ENCODE results near the gene POU2AF3. TPM values are rescaled to one million over a fixed set of nuclear protein-coding genes. Genes with fewer than 3 reads are reported as not detected.

The POU2AF3 gene
- total RNA-seq, 1 donor from 2014 or later, result 2.1 TPM

GRCh38 chr11:111253630-111254029, 44.7 kb upstream of the POU2AF3 start:
- H3K4me3 ChIP-seq, result no peak overlapping the region

GRCh38 chr11:111258046-111258445, 40.3 kb upstream of the POU2AF3 start:
- Histone ChIP-seq H3K4me3 (no peak overlapping the region), H3K4me1 (no peaks in the 10 kb centered on the region), H2AFZ (replicated peaks) (no peak overlapping the region), H3K79me2 (ENCODE audit: low read depth) (no peaks in the 10 kb centered on the region), H3K36me3 (no peaks in the 10 kb centered on the region), H3F3A (ENCODE audit: low read depth) (no peaks in the 10 kb centered on the region), H4K20me1 (ENCODE audit: low read depth) (no peaks in the 10 kb centered on the region), H3K9me3 (ENCODE audit: low read depth) (no peaks in the 10 kb centered on the region), H3K4me2 (no peak overlapping the region), H3K27me3 (no peaks in the 10 kb centered on the region), H3K27ac (no peak overlapping the region), H3K9ac (no peak overlapping the region)
- Mint-ChIP-seq H3K4me1 (no peaks in the 10 kb centered on the region), H3K36me3 (no peaks in the 10 kb centered on the region), H3K9me3 (no peaks in the 10 kb centered on the region), H3K4me3 (no peak overlapping the region), H3K27ac (no peak overlapping the region), H3K27me3 (ENCODE audit: insufficient read depth, low read depth) (peaks cover 2% of the 10 kb centered on the region)
- no peak for DNase-seq (ENCODE audit: low spot score)
- no peak for TF ChIP-seq EZH2 (IDR thresholded peaks at IDR 0.05)

More at GRCh38 chr11:111253630-111254029, 44.7 kb upstream of the POU2AF3 start:
- DNase-seq (ENCODE audit: low spot score), result no peak
- no peak overlapping the region for H3K4me3 Mint-ChIP-seq
- H3K4me1 Mint-ChIP-seq, result no peaks in the 10 kb centered on the region
- Histone ChIP-seq H3F3A (ENCODE audit: low read depth) (no peaks in the 10 kb centered on the region), H3K79me2 (ENCODE audit: low read depth) (no peaks in the 10 kb centered on the region), H2AFZ (replicated peaks) (no peak overlapping the region), H3K4me1 (no peaks in the 10 kb centered on the region), H4K20me1 (ENCODE audit: low read depth) (no peaks in the 10 kb centered on the region), H3K9me3 (ENCODE audit: low read depth) (no peaks in the 10 kb centered on the region), H3K27me3 (no peaks in the 10 kb centered on the region), H3K36me3 (no peaks in the 10 kb centered on the region), H3K4me2 (no peak overlapping the region), H3K27ac (no peak overlapping the region), H3K9ac (no peak overlapping the region)
- H3K9me3 Mint-ChIP-seq, result no peaks in the 10 kb centered on the region
- TF ChIP-seq EZH2phosphoT487 (IDR thresholded peaks at IDR 0.05) (no peak), CTCF (IDR thresholded peaks at IDR 0.05) (no peak), EZH2 (IDR thresholded peaks at IDR 0.05) (no peak)
- no peak overlapping the region for H3K27ac Mint-ChIP-seq
- no peaks in the 10 kb centered on the region for H3K36me3 Mint-ChIP-seq
- no peaks in the 10 kb centered on the region for H3K27me3 Mint-ChIP-seq (ENCODE audit: insufficient read depth, low read depth)

GRCh38 chr11:111259896-111260295, 38.5 kb upstream of the POU2AF3 start:
- Histone ChIP-seq H3K4me2 (no peak overlapping the region), H3K9ac (no peak overlapping the region), H4K20me1 (ENCODE audit: low read depth) (no peaks in the 10 kb centered on the region), H3K79me2 (ENCODE audit: low read depth) (no peaks in the 10 kb centered on the region), H3K36me3 (no peaks in the 10 kb centered on the region), H3F3A (ENCODE audit: low read depth) (no peaks in the 10 kb centered on the region), H3K9me3 (ENCODE audit: low read depth) (no peaks in the 10 kb centered on the region), H2AFZ (replicated peaks) (no peak overlapping the region), H3K27ac (no peak overlapping the region), H3K27me3 (no peaks in the 10 kb centered on the region), H3K4me1 (no peaks in the 10 kb centered on the region), H3K4me3 (no peak overlapping the region)
- peaks cover 5% of the 10 kb centered on the region for H3K27me3 Mint-ChIP-seq (ENCODE audit: insufficient read depth, low read depth)
- H3K9me3 Mint-ChIP-seq, result no peaks in the 10 kb centered on the region
- DNase-seq (ENCODE audit: low spot score), result no peak
- no peaks in the 10 kb centered on the region for H3K4me1 Mint-ChIP-seq
- no peak for TF ChIP-seq CTCF (IDR thresholded peaks at IDR 0.05)
- no peak for TF ChIP-seq EZH2 (IDR thresholded peaks at IDR 0.05)
- no peak for TF ChIP-seq EZH2phosphoT487 (IDR thresholded peaks at IDR 0.05)
- H3K36me3 Mint-ChIP-seq, result no peaks in the 10 kb centered on the region
- H3K4me3 Mint-ChIP-seq, result no peak overlapping the region
- H3K27ac Mint-ChIP-seq, result no peak overlapping the region

- Histone ChIP-seq H3K4me3 (no peak overlapping the region), H3K79me2 (ENCODE audit: low read depth) (no peaks in the 10 kb centered on the region), H3K4me2 (no peak overlapping the region), H4K20me1 (ENCODE audit: low read depth) (no peaks in the 10 kb centered on the region), H2AFZ (replicated peaks) (no peak overlapping the region), H3F3A (ENCODE audit: low read depth) (no peaks in the 10 kb centered on the region), H3K36me3 (no peaks in the 10 kb centered on the region), H3K27ac (no peak overlapping the region), H3K9ac (no peak overlapping the region), H3K9me3 (ENCODE audit: low read depth) (no peaks in the 10 kb centered on the region), H3K27me3 (no peaks in the 10 kb centered on the region), H3K4me1 (no peaks in the 10 kb centered on the region)
- no peak overlapping the region for H3K27ac Mint-ChIP-seq
- peaks cover 5% of the 10 kb centered on the region for H3K27me3 Mint-ChIP-seq (ENCODE audit: insufficient read depth, low read depth)
- no peaks in the 10 kb centered on the region for H3K4me1 Mint-ChIP-seq
- no peak for TF ChIP-seq CTCF (IDR thresholded peaks at IDR 0.05)
- no peak for TF ChIP-seq EZH2 (IDR thresholded peaks at IDR 0.05)
- no peak for TF ChIP-seq EZH2phosphoT487 (IDR thresholded peaks at IDR 0.05)
- no peaks in the 10 kb centered on the region for H3K36me3 Mint-ChIP-seq
- no peaks in the 10 kb centered on the region for H3K9me3 Mint-ChIP-seq
- DNase-seq (ENCODE audit: low spot score), result no peak
- no peak overlapping the region for H3K4me3 Mint-ChIP-seq
Observed at GRCh38 chr11:111260811-111261210, 37.5 kb upstream of the POU2AF3 start.

Data from neural progenitor cell (in vitro differentiated cells).